WTC11 (cell line): ENCODE data around the gene FRMD5. TPM values are rescaled to one million over a fixed set of nuclear protein-coding genes. Genes with fewer than 3 reads are reported as not detected.

Experiments used
- ATAC-seq: fragments of 200-7000 bp; cut with Tn5 transposase; 2 replicates; pipeline ENCODE4 v1.10.0; 2021; ENCODE audit warnings: mild to moderate bottlenecking, moderate library complexity
- CTCF ChIA-PET: fragments of 300-600 bp; sonication (Branson Sonifier 250); formaldehyde crosslinking; loops from one replicate; lab custom pipeline; 2021; ENCODE audit warnings: antibody characterized with exemption; lab: Charles Lee
- POLR2A ChIA-PET: fragments of 350-600 bp; sonication (Branson Sonifier 250); formaldehyde crosslinking; loops from one replicate; lab custom pipeline; 2021; ENCODE audit warnings: antibody characterized with exemption; lab: Charles Lee
- DNase-seq: peaks from one replicate; pipeline ENCODE4 v3.0.0; 2021; ENCODE audit warnings: low spot score
- H3K27ac Mint-ChIP-seq: 2 replicates; pipeline ENCODE4 v1.8.0; 2021; ENCODE audit warnings: mixed read lengths
- H3K27me3 Mint-ChIP-seq: 2 replicates; pipeline ENCODE4 v1.8.0; 2021; ENCODE audit warnings: low read depth, mild to moderate bottlenecking, moderate library complexity, mixed read lengths
- H3K36me3 Mint-ChIP-seq: 2 replicates; pipeline ENCODE4 v1.8.0; 2021; ENCODE audit warnings: mixed read lengths
- H3K4me1 Mint-ChIP-seq: 2 replicates; pipeline ENCODE4 v1.8.0; 2022; ENCODE audit warnings: mixed read lengths
- H3K4me3 Mint-ChIP-seq: 2 replicates; pipeline ENCODE4 v1.8.0; 2021; ENCODE audit warnings: mild to moderate bottlenecking, moderate library complexity, mixed read lengths
- H3K9me3 Mint-ChIP-seq: 2 replicates; pipeline ENCODE4 v1.8.0; 2021; ENCODE audit warnings: mixed read lengths
- IRF1 ChIP-seq: sonication (generic); formaldehyde crosslinking; IDR thresholded peaks from 2 replicates; pipeline ENCODE4 v1.8.0; 2023; ENCODE audit warnings: missing genetic modification reagents
- IRF2 ChIP-seq: sonication (generic); formaldehyde crosslinking; IDR thresholded peaks from 2 replicates; pipeline ENCODE4 v1.8.0; 2022; ENCODE audit warnings: low read depth, missing genetic modification reagents, borderline replicate concordance
- JAZF1 ChIP-seq: fragments of 250-450 bp; sonication (Bioruptor Pico); IDR thresholded peaks from 2 replicates; pipeline ENCODE4 v1.9.0; 2021; ENCODE audit warnings: moderate library complexity, mild to moderate bottlenecking, inconsistent platforms
- NFATC4 ChIP-seq: fragments of 250-450 bp; sonication (Bioruptor Pico); IDR thresholded peaks from 2 replicates; pipeline ENCODE4 v1.9.0; 2021; ENCODE audit warnings: mild to moderate bottlenecking
- OVOL2 ChIP-seq: fragments of 250-450 bp; sonication (Bioruptor Pico); IDR thresholded peaks from 2 replicates; pipeline ENCODE4 v1.9.0; 2021; ENCODE audit warnings: mild to moderate bottlenecking, borderline replicate concordance
- PREB ChIP-seq: sonication (generic); formaldehyde crosslinking; IDR thresholded peaks from 2 replicates; pipeline ENCODE4 v1.8.1; 2022; ENCODE audit warnings: mild to moderate bottlenecking, missing genetic modification reagents, moderate library complexity, borderline replicate concordance
- SOX15 ChIP-seq: fragments of 250-450 bp; sonication (Bioruptor Pico); IDR thresholded peaks from 2 replicates; pipeline ENCODE4 v1.9.0; 2021; ENCODE audit warnings: mild to moderate bottlenecking
- STAT6 ChIP-seq: sonication (generic); formaldehyde crosslinking; conservative IDR thresholded peaks from 2 replicates; pipeline ENCODE4 v1.8.1; 2023; ENCODE audit warnings: mild to moderate bottlenecking, low read depth, missing genetic modification reagents, moderate library complexity
- TEAD4 ChIP-seq: sonication (generic); formaldehyde crosslinking; IDR thresholded peaks from 2 replicates; pipeline ENCODE4 v1.8.0; 2022; ENCODE audit warnings: mild to moderate bottlenecking, missing genetic modification reagents
- ZBTB21 ChIP-seq: sonication (generic); formaldehyde crosslinking; IDR thresholded peaks from 2 replicates; pipeline ENCODE4 v1.8.1; 2023; ENCODE audit warnings: mild to moderate bottlenecking, missing genetic modification reagents, borderline replicate concordance
- ZNF396 ChIP-seq: fragments of 250-450 bp; sonication (Bioruptor Pico); IDR thresholded peaks from 2 replicates; pipeline ENCODE4 v1.8.0; 2021; ENCODE audit warnings: mild to moderate bottlenecking, moderate library complexity, borderline replicate concordance
- total RNA-seq: library from RNA; stranded (reverse); gene quantifications from 3 replicates; pipeline ENCODE4 v1.2.3, GENCODE V29; 2021
- TF ChIP-seq, protein P1 (sequence below): sonication (generic); formaldehyde crosslinking; IDR thresholded peaks from 2 replicates; pipeline ENCODE4 v1.8.1; 2023; ENCODE audit warnings: mild to moderate bottlenecking, missing genetic modification reagents, moderate library complexity
- TF ChIP-seq, protein P2 (sequence below): sonication (generic); formaldehyde crosslinking; IDR thresholded peaks from 2 replicates; pipeline ENCODE4 v1.8.0; 2022; ENCODE audit warnings: mild to moderate bottlenecking, missing genetic modification reagents
- TF ChIP-seq, protein P3 (sequence below): sonication (generic); formaldehyde crosslinking; IDR thresholded peaks from 2 replicates; pipeline ENCODE4 v1.8.1; 2023; ENCODE audit warnings: mild to moderate bottlenecking, moderate library complexity, missing genetic modification reagents
- TF ChIP-seq, protein P4 (sequence below): sonication (generic); formaldehyde crosslinking; IDR thresholded peaks from 2 replicates; pipeline ENCODE4 v1.8.0; 2023; ENCODE audit warnings: mild to moderate bottlenecking, missing genetic modification reagents

Gene FRMD5
- total RNA-seq, 1 experiment from 2014 or later: 14.1 TPM

GRCh38 chr15:43900996-43901395 lies 294.1 kb downstream of the FRMD5 start (continued):
- TF ChIP-seq, protein P1, sequence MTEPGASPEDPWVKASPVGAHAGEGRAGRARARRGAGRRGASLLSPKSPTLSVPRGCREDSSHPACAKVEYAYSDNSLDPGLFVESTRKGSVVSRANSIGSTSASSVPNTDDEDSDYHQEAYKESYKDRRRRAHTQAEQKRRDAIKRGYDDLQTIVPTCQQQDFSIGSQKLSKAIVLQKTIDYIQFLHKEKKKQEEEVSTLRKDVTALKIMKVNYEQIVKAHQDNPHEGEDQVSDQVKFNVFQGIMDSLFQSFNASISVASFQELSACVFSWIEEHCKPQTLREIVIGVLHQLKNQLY (CRISPR knock-in tag): no peak
- TF ChIP-seq TEAD4 (CRISPR knock-in tag): no peak
- no peak for TF ChIP-seq PREB (CRISPR knock-in tag)

- ChIA-PET POLR2A (no interaction called here), CTCF (interaction anchor here (2.2 kb wide), 1 partner anchor 18 kb away, joined by 11 read pairs; no protein-coding TSS in a partner anchor)
- peaks cover 13% of the 10 kb centered on the region; the same call in 1 of the 2 replicates for H3K36me3 Mint-ChIP-seq
- no peak overlapping the region for H3K27ac Mint-ChIP-seq
- TF ChIP-seq, protein P2, sequence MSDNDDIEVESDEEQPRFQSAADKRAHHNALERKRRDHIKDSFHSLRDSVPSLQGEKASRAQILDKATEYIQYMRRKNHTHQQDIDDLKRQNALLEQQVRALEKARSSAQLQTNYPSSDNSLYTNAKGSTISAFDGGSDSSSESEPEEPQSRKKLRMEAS (CRISPR knock-in tag): no peak
- TF ChIP-seq, protein P3, sequence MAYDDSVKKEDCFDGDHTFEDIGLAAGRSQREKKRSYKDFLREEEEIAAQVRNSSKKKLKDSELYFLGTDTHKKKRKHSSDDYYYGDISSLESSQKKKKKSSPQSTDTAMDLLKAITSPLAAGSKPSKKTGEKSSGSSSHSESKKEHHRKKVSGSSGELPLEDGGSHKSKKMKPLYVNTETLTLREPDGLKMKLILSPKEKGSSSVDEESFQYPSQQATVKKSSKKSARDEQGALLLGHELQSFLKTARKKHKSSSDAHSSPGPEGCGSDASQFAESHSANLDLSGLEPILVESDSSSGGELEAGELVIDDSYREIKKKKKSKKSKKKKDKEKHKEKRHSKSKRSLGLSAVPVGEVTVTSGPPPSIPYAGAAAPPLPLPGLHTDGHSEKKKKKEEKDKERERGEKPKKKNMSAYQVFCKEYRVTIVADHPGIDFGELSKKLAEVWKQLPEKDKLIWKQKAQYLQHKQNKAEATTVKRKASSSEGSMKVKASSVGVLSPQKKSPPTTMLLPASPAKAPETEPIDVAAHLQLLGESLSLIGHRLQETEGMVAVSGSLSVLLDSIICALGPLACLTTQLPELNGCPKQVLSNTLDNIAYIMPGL (CRISPR knock-in tag): no peak
- no peak for TF ChIP-seq NFATC4 (CRISPR knock-in tag)
- TF ChIP-seq, protein P4, sequence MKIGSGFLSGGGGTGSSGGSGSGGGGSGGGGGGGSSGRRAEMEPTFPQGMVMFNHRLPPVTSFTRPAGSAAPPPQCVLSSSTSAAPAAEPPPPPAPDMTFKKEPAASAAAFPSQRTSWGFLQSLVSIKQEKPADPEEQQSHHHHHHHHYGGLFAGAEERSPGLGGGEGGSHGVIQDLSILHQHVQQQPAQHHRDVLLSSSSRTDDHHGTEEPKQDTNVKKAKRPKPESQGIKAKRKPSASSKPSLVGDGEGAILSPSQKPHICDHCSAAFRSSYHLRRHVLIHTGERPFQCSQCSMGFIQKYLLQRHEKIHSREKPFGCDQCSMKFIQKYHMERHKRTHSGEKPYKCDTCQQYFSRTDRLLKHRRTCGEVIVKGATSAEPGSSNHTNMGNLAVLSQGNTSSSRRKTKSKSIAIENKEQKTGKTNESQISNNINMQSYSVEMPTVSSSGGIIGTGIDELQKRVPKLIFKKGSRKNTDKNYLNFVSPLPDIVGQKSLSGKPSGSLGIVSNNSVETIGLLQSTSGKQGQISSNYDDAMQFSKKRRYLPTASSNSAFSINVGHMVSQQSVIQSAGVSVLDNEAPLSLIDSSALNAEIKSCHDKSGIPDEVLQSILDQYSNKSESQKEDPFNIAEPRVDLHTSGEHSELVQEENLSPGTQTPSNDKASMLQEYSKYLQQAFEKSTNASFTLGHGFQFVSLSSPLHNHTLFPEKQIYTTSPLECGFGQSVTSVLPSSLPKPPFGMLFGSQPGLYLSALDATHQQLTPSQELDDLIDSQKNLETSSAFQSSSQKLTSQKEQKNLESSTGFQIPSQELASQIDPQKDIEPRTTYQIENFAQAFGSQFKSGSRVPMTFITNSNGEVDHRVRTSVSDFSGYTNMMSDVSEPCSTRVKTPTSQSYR (CRISPR knock-in tag): no peak
- TF ChIP-seq IRF1 (CRISPR knock-in tag): no peak
- no peak for TF ChIP-seq JAZF1 (CRISPR knock-in tag)
- no peak for TF ChIP-seq SOX15 (CRISPR knock-in tag)
- TF ChIP-seq ZNF396 (CRISPR knock-in tag): no peak
- TF ChIP-seq STAT6 (CRISPR knock-in tag): no peak
- TF ChIP-seq OVOL2 (CRISPR knock-in tag): no peak
- no peak for TF ChIP-seq IRF2 (CRISPR knock-in tag)
- TF ChIP-seq ZBTB21 (CRISPR knock-in tag): no peak
- H3K4me3 Mint-ChIP-seq: no peak overlapping the region
- H3K9me3 Mint-ChIP-seq: no peaks in the 10 kb centered on the region
- no peak for DNase-seq
- ATAC-seq: no peak
- peaks cover 21% of the 10 kb centered on the region for H3K4me1 Mint-ChIP-seq
- H3K27me3 Mint-ChIP-seq: no peaks in the 10 kb centered on the region
Measured at GRCh38 chr15:43899928-43900327, 295.1 kb downstream of the FRMD5 start.
